Osteoblast (primary cell): ENCODE measurements around the gene HEXD. TPM values are rescaled to one million over a fixed set of nuclear protein-coding genes. Genes with fewer than 3 reads are reported as not detected.

Experiments used
- DNase-seq: peaks from one replicate; pipeline ENCODE4 v3.0.0; 2011; ENCODE audit warnings: low spot score, mixed read lengths; ENCODE audit not compliant: insufficient read length; ENCODE audit errors: missing footprints
- H2AFZ ChIP-seq: 2 replicates; pipeline ENCODE4 v1.6.0; 2011; ENCODE audit warnings: mild to moderate bottlenecking, low read length
- H3K27ac ChIP-seq: 2 replicates; pipeline ENCODE4 v1.5.1; 2011; ENCODE audit warnings: mild to moderate bottlenecking, low read depth, low read length, moderate library complexity
- H3K27me3 ChIP-seq: 2 replicates; pipeline ENCODE4 v1.6.0; 2012; ENCODE audit warnings: mild to moderate bottlenecking, control low read depth, inconsistent platforms, low read length, moderate library complexity; ENCODE audit not compliant: insufficient read depth
- H3K36me3 ChIP-seq: 2 replicates; pipeline ENCODE4 v1.5.1; 2011; ENCODE audit warnings: mild to moderate bottlenecking, low read length, control low read depth, moderate library complexity; ENCODE audit not compliant: insufficient read depth
- H3K4me1 ChIP-seq: 2 replicates; pipeline ENCODE4 v1.5.1; 2011; ENCODE audit warnings: mild to moderate bottlenecking, low read length, control low read depth, moderate library complexity; ENCODE audit not compliant: insufficient read depth
- H3K4me2 ChIP-seq: 2 replicates; pipeline ENCODE4 v1.6.0; 2011; ENCODE audit warnings: mild to moderate bottlenecking, low read length; ENCODE audit not compliant: insufficient read depth
- H3K4me3 ChIP-seq: fragments of 200-600 bp; sonication (generic); 3 replicates; pipeline ENCODE4 v1.5.1; 2012; ENCODE audit warnings: mild to moderate bottlenecking, low read length, inconsistent platforms; ENCODE audit not compliant: insufficient read depth
- H3K79me2 ChIP-seq: 2 replicates; pipeline ENCODE4 v1.6.0; 2012; ENCODE audit warnings: mild to moderate bottlenecking, low read length, control low read depth, inconsistent platforms; ENCODE audit not compliant: insufficient read depth
- H3K9me3 ChIP-seq: 2 replicates; pipeline ENCODE4 v1.5.1; 2011; ENCODE audit warnings: low read depth, low read length, control low read depth
- H4K20me1 ChIP-seq: 2 replicates; pipeline ENCODE4 v1.6.0; 2012; ENCODE audit warnings: mild to moderate bottlenecking, low read length, control low read depth; ENCODE audit not compliant: insufficient read depth
- total RNA-seq: library from RNA; depleted of rRNA; stranded (reverse); fragments of >200 nt; gene quantifications from 2 replicates; pipeline ENCODE4 v1.2.3, GENCODE V29; 2012
- TF ChIP-seq, protein P1 (sequence below): IDR thresholded peaks from 2 replicates; pipeline ENCODE4 v1.5.1; 2011; ENCODE audit warnings: mild to moderate bottlenecking, low read depth, low read length, moderate library complexity; ENCODE audit errors: extremely low read depth

Gene HEXD
- total RNA-seq, 1 donor = 20.3 TPM

DNA sequence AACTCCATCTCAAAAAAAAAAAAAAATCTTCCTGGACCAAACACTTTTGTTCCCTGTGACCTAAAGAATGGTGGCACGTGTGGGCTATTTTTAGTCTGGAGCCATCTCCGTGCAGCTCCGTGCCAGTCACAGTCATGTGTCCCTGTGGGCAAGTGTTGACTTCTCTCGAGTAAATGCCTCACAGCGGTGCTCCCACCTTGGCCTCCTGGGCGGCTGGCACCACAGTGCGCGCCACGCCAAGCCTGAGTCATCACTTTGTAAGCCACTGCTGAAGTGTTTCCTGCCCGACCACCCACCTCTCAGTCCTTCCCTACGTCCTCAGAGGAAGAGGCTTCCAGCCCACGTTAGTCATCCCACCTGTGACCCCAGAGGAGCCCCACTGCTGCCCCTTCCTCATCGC is 10.9 kb upstream of the HEXD start:
- H3K79me2 ChIP-seq = no peaks in the 10 kb centered on the region

DNA sequence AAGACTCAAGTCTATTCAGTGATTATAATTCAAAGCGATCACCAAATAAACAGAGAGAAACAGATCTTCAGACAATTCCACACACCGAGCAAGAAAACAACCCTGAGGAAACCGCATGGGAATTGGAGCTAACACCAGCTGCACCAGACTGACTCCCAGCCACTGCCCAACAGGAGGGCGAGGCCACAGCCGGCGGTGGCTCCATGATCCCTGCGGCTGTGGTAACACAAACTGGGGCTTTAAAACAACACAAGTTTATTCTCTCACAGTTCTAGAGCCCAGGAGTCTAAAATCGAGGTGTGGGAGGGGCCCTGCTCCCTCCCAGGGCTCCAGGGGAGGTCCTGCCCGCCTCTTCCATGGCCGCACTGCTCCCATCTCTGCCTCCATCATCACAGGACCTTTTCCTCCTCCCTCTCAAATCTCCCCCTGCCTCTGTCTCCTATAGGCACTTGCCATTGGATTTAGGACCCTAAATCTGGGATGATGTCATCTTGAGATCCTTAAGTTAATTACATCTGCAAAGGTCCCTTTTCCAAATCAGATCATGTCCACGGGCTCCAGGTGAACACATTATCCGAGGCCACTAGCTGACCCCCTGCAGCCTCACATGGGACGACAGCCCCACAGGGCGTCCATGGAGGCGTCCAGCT is 9.7 kb upstream of the HEXD start:
- H3K4me3 ChIP-seq = no peak overlapping the region
- no peaks in the 10 kb centered on the region for H3K4me1 ChIP-seq
- H3K79me2 ChIP-seq = no peaks in the 10 kb centered on the region
- DNase-seq = peak; percentile 69
- H3K9me3 ChIP-seq = no peaks in the 10 kb centered on the region
- H3K36me3 ChIP-seq = no peaks in the 10 kb centered on the region
- H3K27ac ChIP-seq = no peak overlapping the region
- H3K27me3 ChIP-seq = no peaks in the 10 kb centered on the region
- H3K4me2 ChIP-seq = no peak overlapping the region
- H2AFZ ChIP-seq = no peak overlapping the region
- TF ChIP-seq, protein P1, sequence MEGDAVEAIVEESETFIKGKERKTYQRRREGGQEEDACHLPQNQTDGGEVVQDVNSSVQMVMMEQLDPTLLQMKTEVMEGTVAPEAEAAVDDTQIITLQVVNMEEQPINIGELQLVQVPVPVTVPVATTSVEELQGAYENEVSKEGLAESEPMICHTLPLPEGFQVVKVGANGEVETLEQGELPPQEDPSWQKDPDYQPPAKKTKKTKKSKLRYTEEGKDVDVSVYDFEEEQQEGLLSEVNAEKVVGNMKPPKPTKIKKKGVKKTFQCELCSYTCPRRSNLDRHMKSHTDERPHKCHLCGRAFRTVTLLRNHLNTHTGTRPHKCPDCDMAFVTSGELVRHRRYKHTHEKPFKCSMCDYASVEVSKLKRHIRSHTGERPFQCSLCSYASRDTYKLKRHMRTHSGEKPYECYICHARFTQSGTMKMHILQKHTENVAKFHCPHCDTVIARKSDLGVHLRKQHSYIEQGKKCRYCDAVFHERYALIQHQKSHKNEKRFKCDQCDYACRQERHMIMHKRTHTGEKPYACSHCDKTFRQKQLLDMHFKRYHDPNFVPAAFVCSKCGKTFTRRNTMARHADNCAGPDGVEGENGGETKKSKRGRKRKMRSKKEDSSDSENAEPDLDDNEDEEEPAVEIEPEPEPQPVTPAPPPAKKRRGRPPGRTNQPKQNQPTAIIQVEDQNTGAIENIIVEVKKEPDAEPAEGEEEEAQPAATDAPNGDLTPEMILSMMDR = no peak
- peaks cover 21% of the 10 kb centered on the region for H4K20me1 ChIP-seq

More for the DNA sequence above, 10.9 kb upstream of the HEXD start:
- Histone ChIP-seq H3K9me3 (no peaks in the 10 kb centered on the region), H3K4me1 (no peaks in the 10 kb centered on the region), H3K36me3 (no peaks in the 10 kb centered on the region), H3K4me2 (no peak overlapping the region), H2AFZ (no peak overlapping the region), H3K27ac (no peak overlapping the region), H4K20me1 (peaks cover 13% of the 10 kb centered on the region), H3K27me3 (no peaks in the 10 kb centered on the region), H3K4me3 (no peak overlapping the region)
- TF ChIP-seq, protein P1 = no peak
- peak; percentile 75 for DNase-seq

DNA sequence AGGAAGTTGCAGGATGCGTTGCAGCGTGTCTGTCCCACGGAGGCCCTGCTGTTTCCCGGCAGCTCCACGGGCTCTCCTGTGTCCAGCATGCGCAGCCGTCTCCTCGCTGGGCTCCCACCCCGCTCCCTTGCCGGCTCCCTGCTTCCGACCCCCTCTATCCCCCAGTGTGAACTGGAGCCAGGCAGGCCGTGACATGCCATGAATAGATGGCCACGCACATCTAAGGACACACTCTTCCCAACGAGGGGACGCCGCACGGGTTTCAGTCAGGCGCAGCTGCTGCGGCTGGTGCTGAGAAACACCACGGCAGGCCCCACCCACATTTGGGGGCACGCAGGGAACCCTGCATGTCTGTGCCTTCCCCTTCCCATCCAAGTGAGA is 9.2 kb upstream of the HEXD start:
- Histone ChIP-seq H3K4me1 (no peaks in the 10 kb centered on the region), H2AFZ (no peak overlapping the region), H3K9me3 (no peaks in the 10 kb centered on the region), H3K36me3 (no peaks in the 10 kb centered on the region), H3K27ac (no peak overlapping the region), H3K4me2 (no peak overlapping the region), H4K20me1 (peaks cover 23% of the 10 kb centered on the region), H3K4me3 (no peak overlapping the region), H3K27me3 (no peaks in the 10 kb centered on the region), H3K79me2 (no peaks in the 10 kb centered on the region)
- TF ChIP-seq, protein P1 = no peak
- DNase-seq = peak; percentile 41

DNA sequence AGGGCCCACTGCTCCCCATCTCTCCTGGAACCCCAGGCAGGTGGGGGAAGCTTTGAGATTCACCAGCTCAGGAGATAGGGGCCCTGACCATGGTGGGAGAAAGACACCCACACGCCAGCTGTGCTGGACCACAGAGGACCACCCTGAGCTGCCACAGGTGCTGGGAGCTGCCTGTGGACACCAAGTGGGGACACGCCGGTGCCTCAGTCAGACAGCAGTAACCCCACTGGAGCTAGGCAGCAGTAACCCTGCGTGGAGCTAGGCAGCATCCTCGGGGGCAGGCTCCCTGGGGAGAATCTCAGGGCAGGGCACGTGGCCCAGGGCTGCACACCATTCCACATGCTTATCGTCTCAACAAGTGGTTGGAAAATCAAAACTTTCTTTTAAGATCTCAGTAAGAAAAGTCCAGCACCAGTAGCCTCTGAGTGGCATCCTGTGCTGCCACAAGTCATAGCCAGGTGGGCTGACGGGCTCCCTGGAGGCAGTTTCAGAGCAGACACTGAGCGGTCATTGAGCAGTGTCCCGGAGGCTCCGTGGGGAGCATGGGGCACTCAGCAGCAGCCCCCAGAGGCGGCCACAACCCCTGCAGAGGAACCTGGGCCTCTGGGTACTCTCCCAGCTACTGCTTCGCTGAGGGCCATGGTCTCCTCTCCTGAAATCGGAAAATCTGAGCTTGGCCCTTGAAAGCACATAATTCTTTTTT is 8.0 kb upstream of the HEXD start:
- Histone ChIP-seq H3K27me3 (no peaks in the 10 kb centered on the region), H4K20me1 (peaks cover 36% of the 10 kb centered on the region), H2AFZ (no peak overlapping the region), H3K36me3 (no peaks in the 10 kb centered on the region), H3K4me1 (no peaks in the 10 kb centered on the region), H3K79me2 (no peaks in the 10 kb centered on the region), H3K4me3 (no peak overlapping the region), H3K4me2 (no peak overlapping the region), H3K9me3 (no peaks in the 10 kb centered on the region), H3K27ac (no peak overlapping the region)
- peak; percentile 69 for DNase-seq
- TF ChIP-seq, protein P1 = no peak
